A549 treated with AZD9567 at 1 μM for 4 hours (cell line): ENCODE measurements around the gene ZBTB40. TPM values are rescaled to one million over a fixed set of nuclear protein-coding genes. Genes with fewer than 3 reads are reported as not detected.

Experiments
- total RNA-seq: library from RNA; stranded (reverse); fragments of 200-300 nt; extraction: Qiagen RNA extraction; gene quantifications from 5 replicates; pipeline ENCODE4 v1.2.3, GENCODE V29; 2022; ENCODE audit not compliant: insufficient read depth

The ZBTB40 gene, protein sequence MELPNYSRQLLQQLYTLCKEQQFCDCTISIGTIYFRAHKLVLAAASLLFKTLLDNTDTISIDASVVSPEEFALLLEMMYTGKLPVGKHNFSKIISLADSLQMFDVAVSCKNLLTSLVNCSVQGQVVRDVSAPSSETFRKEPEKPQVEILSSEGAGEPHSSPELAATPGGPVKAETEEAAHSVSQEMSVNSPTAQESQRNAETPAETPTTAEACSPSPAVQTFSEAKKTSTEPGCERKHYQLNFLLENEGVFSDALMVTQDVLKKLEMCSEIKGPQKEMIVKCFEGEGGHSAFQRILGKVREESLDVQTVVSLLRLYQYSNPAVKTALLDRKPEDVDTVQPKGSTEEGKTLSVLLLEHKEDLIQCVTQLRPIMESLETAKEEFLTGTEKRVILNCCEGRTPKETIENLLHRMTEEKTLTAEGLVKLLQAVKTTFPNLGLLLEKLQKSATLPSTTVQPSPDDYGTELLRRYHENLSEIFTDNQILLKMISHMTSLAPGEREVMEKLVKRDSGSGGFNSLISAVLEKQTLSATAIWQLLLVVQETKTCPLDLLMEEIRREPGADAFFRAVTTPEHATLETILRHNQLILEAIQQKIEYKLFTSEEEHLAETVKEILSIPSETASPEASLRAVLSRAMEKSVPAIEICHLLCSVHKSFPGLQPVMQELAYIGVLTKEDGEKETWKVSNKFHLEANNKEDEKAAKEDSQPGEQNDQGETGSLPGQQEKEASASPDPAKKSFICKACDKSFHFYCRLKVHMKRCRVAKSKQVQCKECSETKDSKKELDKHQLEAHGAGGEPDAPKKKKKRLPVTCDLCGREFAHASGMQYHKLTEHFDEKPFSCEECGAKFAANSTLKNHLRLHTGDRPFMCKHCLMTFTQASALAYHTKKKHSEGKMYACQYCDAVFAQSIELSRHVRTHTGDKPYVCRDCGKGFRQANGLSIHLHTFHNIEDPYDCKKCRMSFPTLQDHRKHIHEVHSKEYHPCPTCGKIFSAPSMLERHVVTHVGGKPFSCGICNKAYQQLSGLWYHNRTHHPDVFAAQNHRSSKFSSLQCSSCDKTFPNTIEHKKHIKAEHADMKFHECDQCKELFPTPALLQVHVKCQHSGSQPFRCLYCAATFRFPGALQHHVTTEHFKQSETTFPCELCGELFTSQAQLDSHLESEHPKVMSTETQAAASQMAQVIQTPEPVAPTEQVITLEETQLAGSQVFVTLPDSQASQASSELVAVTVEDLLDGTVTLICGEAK
- 3.9 to 5.1 TPM (median 5.0 TPM) in 5 replicates for total RNA-seq

DNA sequence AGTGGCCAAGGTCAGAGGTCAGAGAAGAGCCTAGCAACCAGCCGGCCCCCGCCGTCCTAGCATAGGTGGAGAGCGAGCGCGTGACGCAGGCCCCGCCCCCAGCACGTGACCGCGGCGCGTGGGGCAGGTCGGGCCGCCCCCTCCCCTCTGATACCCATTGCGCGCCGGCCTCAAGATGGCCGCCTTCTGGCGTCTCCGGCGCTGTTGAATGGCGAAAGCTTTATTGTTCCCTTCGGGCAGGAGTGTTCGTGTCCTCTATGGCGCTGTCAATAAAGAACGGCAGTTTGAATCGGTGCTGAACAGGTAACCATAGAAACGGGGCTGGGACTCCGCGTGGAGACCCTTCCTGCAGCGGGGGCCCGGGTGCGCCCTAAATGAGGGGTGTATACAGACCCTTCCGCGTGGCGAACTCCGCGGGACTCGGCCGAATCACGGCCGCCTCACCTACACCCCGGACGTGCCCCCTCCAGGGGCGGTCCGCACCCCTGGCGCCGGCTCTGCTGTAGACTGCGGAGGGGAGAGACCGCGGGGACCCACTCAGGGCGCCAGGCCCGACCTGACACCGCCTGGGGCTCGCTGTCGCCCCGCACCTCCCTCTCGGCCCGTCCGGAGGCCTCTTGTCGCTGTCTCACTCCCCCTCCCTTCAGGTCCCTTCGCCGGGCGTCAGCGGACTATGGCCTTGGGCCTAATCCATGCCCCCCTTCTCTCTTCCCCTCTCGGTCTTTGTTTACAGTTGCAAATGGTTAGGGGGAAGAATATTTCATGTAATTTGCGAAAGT lies at the start of gene ZBTB40:
Gene ZBTB40, plus strand, starts transcription at position 150 of the 779 bp plus-strand sequence. CDS start 38,098 bp downstream, outside the sequence.

DNA sequence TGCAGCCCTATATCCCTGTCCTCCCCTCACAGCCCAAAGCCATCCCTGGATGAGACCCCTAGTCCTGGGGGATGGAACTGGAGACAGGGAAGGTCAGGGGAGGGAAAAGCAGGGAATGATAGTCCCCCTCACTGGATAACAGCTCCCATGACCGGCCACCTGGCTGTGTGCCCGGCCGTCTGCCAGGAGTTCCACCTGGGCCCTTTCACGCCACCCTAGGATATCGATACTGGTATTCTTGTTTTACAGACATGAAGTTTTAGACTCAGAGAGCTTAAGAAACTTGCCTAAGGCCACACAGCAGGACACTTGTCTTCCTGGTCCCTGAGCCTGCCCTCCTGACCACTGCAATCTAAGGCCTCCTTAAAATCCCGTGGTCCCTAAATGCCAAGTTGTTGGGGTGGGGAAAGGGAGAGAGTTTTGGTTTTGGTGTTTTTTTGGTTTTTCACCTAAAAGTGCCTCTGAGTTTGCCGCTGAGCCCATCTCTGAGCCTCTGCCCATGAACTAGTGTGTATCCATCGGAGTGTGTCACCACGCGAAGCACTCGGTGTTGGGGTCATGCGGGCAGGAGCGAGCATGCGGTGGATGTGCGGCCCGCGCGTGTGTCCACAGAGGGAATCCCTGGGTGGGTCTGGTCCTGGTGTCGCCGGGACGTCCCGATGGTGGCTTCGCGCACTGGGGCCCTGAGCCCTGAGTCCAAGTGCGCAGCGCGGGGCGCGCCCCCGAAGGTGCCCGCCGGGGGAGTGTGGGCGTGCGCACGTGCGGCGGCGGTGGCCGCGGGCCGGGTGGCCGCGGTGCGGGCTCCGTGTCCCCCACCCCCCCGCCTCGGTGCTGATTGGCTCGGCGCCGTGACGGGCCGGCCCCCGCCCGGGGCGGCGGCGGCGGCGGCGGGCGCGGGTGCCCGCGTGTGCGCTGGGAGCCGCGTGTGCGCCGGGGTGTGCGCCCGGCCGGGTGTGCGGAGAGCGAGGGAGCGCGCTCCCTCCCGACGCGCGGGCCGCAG lies 111.2 kb downstream of the ZBTB40 start, which contains the start of gene EPHA8:
Gene EPHA8, plus strand, starts transcription at position 906 of the 1,000 bp plus-strand sequence. CDS start 147 bp downstream, outside the sequence.

Other genes with a start within 250 kb of the ZBTB40 start
- 0.05 to 0.10 TPM (median 0.06 TPM) in 3 of 5 replicates, not detected in the others for gene EPHA8, start 111.6 kb downstream of the ZBTB40 start, total RNA-seq
- not detected in 5 replicates for gene C1QA, start 184.8 kb downstream of the ZBTB40 start, total RNA-seq
- gene C1QC, start 191.8 kb downstream of the ZBTB40 start, total RNA-seq, result not detected in 5 replicates
- not detected in 5 replicates for gene C1QB, start 201.4 kb downstream of the ZBTB40 start, total RNA-seq